Stimulated activated CD4-positive, alpha-beta T cell treated with anti-CD3 and anti-CD28 coated beads, Interleukin-1b, Interleukin-23, amount 100 ng/mL, for 4 hours (primary cell): Measurements from ENCODE around the gene RNLS.

Experiments used
- DNase-seq, 2 donors: peaks; one replicate each; pipeline ENCODE4 v3.0.0-alpha.2; 2020; ENCODE audit warnings: low read depth in 2 of 2

The RNLS gene

DNA sequence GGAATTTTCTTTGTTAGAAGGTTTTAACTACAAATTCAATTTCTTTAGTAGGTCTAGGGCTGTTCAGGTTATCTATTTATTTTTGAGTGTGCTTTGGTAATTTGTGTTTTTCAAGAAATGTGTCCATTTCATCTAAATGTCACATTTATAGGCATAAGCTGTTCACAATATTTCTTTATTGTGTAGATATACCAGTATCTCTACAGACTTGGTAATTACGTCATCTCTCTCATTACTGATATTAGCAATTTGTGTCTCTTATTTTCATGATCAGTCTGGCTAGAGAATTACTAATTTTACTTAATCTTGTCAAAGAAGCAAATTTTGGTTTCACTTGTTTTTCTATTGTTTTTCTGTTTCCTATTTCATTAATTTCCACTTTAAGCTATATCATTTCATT, 152.0 kb downstream of the RNLS start:
- DNase-seq = no peak

DNA sequence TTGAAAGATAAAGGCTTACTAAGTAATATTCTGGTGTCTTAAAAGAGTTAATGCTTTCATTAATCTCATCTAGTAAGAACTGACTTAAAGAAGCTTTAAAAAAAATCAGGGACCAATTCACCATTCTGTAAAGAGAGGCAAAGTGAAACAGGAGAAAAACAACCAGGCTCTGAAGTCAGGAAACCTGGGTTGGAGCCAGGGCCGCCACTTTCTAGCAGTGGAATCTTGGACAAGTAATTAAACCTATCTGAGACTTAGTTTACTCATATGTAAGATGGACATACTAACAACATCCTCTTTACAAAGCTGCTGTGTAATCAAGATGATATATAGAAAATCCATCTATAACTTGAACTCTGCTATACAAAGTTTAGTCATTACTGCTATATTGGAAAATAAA, 154.1 kb downstream of the RNLS start:
- DNase-seq = no peak

GRCh38 chr10:88428442-88428841, 154.7 kb downstream of the RNLS start:
- no peak for DNase-seq

DNA sequence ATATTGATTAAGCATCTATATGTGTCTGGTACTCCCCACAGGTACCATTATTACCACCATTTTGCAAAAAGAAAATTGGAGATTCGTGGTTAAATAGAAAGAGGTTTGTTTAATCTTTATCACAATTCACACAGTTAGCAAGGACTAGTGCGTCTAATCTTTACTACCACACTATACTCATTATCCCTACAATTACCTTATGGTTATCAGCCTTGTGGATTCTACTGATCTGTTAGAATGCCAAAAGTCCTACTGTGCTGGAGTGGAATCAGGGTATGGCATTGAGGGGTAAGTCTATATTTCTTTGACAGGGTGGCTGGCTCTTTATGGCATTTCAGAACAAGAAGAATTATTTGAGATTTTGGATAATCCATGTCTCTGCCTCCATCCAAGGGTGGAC, 156.1 kb downstream of the RNLS start:
- no peak for DNase-seq

DNA sequence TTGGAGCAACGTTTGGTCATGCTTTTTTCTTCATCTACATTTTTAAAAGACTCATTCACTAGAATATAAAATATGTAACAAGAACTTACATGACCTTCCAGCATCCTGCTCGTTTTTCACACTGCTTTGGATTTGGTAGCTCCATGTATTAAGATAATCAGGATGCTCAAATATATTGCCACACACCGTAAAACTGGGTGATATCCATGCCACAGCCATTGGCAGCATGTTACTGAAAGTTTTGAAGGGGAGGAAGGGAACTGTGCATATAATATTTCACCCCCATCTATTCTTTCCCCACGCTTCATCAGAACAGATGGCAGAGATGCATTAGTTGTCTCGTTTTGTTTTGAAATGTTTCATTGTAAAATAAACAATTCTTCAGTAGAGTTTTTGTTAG, 158.2 kb downstream of the RNLS start:
- no peak for DNase-seq

DNA sequence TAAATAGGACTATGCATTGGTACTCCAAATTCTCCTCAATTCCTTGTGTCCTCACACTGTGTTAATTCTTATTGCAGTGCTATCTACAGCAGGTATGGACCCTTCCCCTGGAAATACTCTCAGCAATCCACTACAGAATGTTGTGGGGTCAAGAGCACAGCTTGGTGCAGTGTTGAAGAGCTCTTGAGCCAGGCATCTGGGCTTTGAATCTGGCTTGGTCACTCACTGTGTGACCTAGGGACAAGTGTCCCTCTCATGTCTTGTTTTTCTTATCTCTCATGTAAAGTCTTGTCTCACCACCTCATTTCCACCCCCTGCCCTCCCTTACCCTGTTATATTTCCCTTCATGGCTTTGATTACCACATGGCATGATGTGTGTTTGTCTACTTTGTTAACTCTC, 159.4 kb downstream of the RNLS start:
- no peak for DNase-seq

DNA sequence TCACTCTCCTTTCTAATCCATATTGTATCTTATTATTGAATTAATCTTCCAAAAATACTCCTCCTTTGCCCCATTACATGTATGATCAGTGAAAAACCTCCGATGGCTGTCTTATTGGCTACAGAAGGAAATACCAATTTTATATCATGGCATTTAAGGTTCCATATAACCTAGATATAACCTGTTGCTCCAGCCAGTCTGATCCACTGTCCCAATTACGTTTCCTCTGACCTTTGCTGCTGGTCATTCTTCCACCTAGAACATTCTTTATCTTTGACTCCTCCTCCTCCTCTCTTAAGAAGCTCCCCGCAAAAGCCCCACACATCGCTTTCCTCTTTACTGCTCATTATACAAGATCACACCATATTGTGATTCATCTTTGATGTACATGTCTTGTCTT, 161.5 kb downstream of the RNLS start:
- no peak for DNase-seq

- no peak for DNase-seq
Observed at GRCh38 chr10:88418871-88419270, 164.2 kb downstream of the RNLS start.

DNA sequence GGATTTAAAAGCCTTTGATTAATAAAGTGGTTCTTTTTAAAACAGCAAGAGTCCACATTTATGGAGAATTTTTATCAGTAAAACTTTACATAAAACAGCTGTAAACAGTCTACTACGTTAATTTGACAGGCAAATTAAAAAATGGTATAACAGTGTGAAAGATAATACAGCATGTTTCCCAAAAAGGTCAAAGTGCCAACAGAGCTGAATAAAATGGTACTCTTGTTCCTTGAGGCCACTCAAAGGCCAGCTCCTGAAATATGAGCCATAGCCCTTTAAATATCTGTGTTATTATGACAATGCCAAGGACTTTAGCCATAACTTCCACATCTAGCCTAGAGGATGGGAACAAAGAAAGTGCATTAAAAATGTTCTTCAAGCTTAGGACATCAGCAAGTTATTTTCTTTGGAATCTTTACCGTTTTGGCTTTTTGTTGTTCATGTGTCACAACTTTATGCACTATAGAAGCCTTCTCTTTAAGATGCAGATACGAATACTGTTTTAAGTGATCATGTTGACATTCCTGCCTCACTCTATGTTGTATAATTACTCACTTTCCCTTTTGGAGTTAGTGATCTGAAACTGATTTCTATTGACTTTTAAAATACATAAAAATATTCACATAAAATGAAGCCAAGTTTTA, 165.6 kb downstream of the RNLS start:
- no peak for DNase-seq

DNA sequence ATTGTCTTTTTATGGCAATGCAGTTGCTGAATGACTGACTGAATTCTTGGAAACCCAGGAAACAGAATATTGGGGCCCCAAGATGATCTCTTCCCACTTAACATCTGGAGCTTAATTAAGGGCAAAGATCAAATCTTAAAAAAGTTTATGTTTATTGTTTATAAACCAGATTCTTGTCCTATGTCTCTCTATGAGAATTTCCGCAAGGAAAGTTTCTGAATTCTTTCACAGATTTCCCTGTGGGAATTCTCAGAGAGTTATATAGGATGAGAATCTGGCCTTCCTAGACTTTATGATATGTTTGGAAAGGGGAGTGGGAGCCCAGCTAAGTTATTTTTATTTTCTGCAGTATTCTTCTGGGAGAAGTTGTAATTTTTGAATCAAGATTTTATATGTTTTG, 166.3 kb downstream of the RNLS start:
- DNase-seq = no peak

GRCh38 chr10:88415533-88416130, 167.5 kb downstream of the RNLS start:
- no peak for DNase-seq

- no peak for DNase-seq
Observed at GRCh38 chr10:88413412-88413811, 169.7 kb downstream of the RNLS start.

- no peak for DNase-seq
Observed at GRCh38 chr10:88411772-88412349, 171.3 kb downstream of the RNLS start.

GRCh38 chr10:88409824-88410223, 173.3 kb downstream of the RNLS start:
- no peak for DNase-seq

- no peak for DNase-seq
Observed at GRCh38 chr10:88409236-88409635, 173.9 kb downstream of the RNLS start.

- DNase-seq = no peak
Observed at GRCh38 chr10:88408096-88408495, 175.0 kb downstream of the RNLS start.

- DNase-seq = no peak
Observed at GRCh38 chr10:88404133-88404532, 179.0 kb downstream of the RNLS start.

DNA sequence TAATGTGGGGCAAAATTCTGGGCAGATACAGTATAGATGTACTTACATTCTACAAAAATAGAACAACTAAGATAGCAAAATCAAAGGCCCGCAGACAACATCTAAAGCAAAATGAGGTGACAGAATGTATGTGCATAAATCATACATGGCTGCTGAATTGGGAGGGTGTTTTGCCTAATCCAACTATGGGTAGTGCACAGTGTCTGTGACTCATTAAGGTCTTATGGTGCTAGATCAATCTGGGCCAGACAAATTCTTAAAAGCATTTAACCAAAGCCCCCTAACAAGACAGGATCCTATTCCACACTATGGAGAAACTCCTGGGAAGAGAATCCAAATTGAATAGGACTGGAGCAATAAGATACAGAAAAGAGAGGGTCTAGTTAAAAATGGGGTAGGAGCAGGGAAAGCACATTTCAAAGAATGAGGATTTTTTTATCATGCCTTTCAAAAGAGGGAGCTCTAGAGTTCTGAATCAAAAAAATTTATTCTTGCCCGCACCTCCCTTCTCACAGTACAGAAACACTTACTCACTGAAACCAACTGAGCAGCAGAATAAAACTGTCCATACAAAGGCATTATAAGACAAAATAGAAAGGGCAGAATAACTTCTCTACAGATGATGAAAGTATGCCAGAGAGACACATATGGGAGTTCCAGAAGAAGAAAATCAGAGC, 181.3 kb downstream of the RNLS start:
- DNase-seq = no peak

DNA sequence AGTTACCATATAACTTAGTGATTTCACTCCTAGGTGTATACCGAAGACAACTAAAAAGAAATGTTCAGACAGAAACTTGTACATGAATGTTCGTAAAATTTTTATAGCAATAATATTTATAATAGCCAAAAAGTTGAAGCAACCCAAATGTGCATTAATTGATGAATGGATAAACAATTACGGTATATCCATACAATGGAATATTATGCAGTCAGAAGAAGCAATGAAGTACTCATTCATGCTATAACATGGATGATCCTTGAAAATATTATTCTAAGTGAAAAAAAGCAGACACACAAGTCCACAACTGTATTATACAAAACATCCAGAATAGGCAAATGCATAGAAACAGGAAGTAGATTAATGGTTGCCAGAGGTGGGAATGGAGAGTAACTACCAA, 183.9 kb downstream of the RNLS start:
- DNase-seq = no peak

- no peak for DNase-seq
Observed at GRCh38 chr10:88395677-88396076, 187.4 kb downstream of the RNLS start.

DNA sequence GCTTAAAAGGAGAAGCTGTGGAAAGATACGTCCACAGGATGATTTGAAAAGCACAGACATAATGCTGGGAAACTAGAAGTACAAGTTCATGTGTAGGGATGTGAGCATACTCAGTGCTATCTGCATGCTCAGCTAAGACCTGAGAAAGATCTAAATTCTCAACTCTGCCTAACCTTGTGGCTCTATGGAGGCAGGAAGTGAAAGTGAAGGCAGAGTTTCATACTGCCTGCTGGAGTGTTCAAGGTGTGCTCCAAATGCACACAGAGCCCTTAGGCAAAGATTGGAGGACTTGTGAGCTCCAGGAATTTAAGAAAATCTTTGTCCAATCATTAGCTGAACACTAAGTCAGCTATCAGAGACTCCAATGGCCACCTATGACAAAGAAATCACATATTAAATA, 190.9 kb downstream of the RNLS start:
- no peak for DNase-seq

DNA sequence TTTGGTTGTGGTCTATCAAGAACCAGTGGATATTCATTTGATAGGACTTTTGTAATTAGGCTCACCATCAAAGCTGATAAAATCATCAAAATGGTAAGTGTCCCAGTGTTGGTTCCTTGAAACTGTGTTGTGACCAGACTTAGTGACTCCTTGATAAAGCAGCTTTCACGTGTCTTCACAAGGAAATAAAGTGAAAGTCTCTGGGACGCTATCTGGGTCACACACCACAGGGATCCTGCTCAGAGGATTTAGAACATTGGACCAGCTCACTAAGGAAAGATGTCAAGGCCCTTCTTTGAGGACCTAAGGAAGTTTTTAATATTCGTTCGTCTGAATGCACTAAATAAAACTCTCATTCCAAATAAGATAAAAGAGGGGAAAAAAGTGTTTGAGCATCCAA, 193.1 kb downstream of the RNLS start:
- DNase-seq = no peak

- DNase-seq = no peak
Observed at GRCh38 chr10:88389456-88389855, 193.7 kb downstream of the RNLS start.
